ENCODE results near the gene DLX6. TPM values are rescaled to one million over a fixed set of nuclear protein-coding genes. Genes with fewer than 3 reads are reported as not detected.

DLX6 gene
- total RNA-seq, 2 donors from 2014 or later = 0.24 TPM; not detected in 1

Other genes with a start within 250 kb of the DLX6 start
- under 1 TPM; 0.50 to 0.71 TPM for gene DLX5, start 19.3 kb downstream of the DLX6 start, total RNA-seq
- 10 to 100 TPM; 14.3 to 19.2 TPM for gene SDHAF3, start 112.1 kb downstream of the DLX6 start, total RNA-seq